ENCODE results near the gene ACSL1. TPM values are rescaled to one million over a fixed set of nuclear protein-coding genes. Genes with fewer than 3 reads are reported as not detected.

The ACSL1 gene
- total and polyA plus RNA-seq, 2 experiments from 2014 or later = 6.2 to 13.1 TPM

GRCh38 chr4:184757810-184758209, 68.0 kb downstream of the ACSL1 start:
- ATAC-seq = no peak

More at GRCh38 chr4:184757810-184758209, 68.0 kb downstream of the ACSL1 start:
- Histone ChIP-seq H3K79me2 (replicated peaks; ENCODE audit: insufficient read depth) (no peaks in the 10 kb centered on the region), H3K4me3 (no peak overlapping the region), H3K4me1 (ENCODE audit: insufficient read depth) (no peaks in the 10 kb centered on the region), H3K27ac (ENCODE audit: low read depth) (no peak overlapping the region), H2AFZ (no peak overlapping the region), H3K9me2 (ENCODE audit: insufficient read depth) (no peaks in the 10 kb centered on the region), H3F3A (replicated peaks; ENCODE audit: low read depth) (no peaks in the 10 kb centered on the region), H3K36me3 (ENCODE audit: insufficient read depth) (no peaks in the 10 kb centered on the region), H4K20me1 (replicated peaks; ENCODE audit: insufficient read depth) (0 out of 2 replicates have a peak, but pooled peaks cover 3% of the 10 kb centered on the region), H3K27me3 (ENCODE audit: insufficient read depth) (no peaks in the 10 kb centered on the region), H3K4me2 (no peak overlapping the region)
- no peaks in the 10 kb centered on the region for H3K9me3 Mint-ChIP-seq
- TF ChIP-seq REST (IDR thresholded peaks at IDR 0.05; ENCODE audit: unreplicated experiment) = no peak
- no peak for TF ChIP-seq CTCF (conservative IDR thresholded peaks at IDR 0.05; ENCODE audit: low read depth in 2 of 2)
- no peak for TF ChIP-seq ETS1 (IDR thresholded peaks at IDR 0.05)
- TF ChIP-seq ZNF114 (CRISPR knock-in tag; IDR thresholded peaks at IDR 0.05) = no peak
- TF ChIP-seq CREB1 (CRISPR knock-in tag; IDR thresholded peaks at IDR 0.05; ENCODE audit: low read depth) = no peak
- TF ChIP-seq ZNF462 (CRISPR knock-in tag; IDR thresholded peaks at IDR 0.05) = no peak
- TF ChIP-seq STAT1 (IDR thresholded peaks at IDR 0.05; ENCODE audit: unreplicated experiment) = no peak
- no peak for TF ChIP-seq POLR2AphosphoS5 (IDR thresholded peaks at IDR 0.05; ENCODE audit: low read depth)
- no peak for TF ChIP-seq EZH2phosphoT487 (IDR thresholded peaks at IDR 0.05; ENCODE audit: unreplicated experiment)
- no peak for TF ChIP-seq EZH2 (IDR thresholded peaks at IDR 0.05; ENCODE audit: low read depth, unreplicated experiment)
- no peak for TF ChIP-seq ZNF331 (CRISPR knock-in tag; IDR thresholded peaks at IDR 0.05; ENCODE audit: low read depth)
- no peak for TF ChIP-seq NANOG (IDR thresholded peaks at IDR 0.05; ENCODE audit: borderline replicate concordance)
- no peaks in the 10 kb centered on the region; the same call in 2 of the 3 replicates for H3K36me3 Mint-ChIP-seq (ENCODE audit: low read depth)
- DNase-seq (ENCODE audit: low spot score) = no peak
- H3K27ac Mint-ChIP-seq = no peak overlapping the region
- H3K4me3 Mint-ChIP-seq = no peak overlapping the region
- no peaks in the 10 kb centered on the region for H3K27me3 Mint-ChIP-seq (ENCODE audit: insufficient read depth, low read depth, poor library complexity)
- H3K4me1 Mint-ChIP-seq = no peaks in the 10 kb centered on the region; the same call in 2 of the 3 replicates

Data from GM23338 (cell line).